ENCODE results near the gene ATXN7L3.

- no peak for TF ChIP-seq CTCF (IDR thresholded peaks at IDR 0.05)
- no peak for TF ChIP-seq POLR2A (IDR thresholded peaks at IDR 0.05)
These were observed 7.1 kb upstream of the ATXN7L3 start for GRCh38 chr17:44206825-44207155.

All from right lobe of liver (tissue), 4 donors.